Measurements from ENCODE around the gene WASF2.
A peak's percentile ranks its signal among the peaks of the same experiment; 100 is the strongest.
"Not testable (repeated sequence)": the region's sequence is repeated elsewhere in the genome, so short reads cannot be mapped to it uniquely, and the experiment has no call there.

The WASF2 gene

GRCh38 chr1:27391511-27392095 is 98.4 kb downstream of the WASF2 start:
- no peaks in the 10 kb centered on the region for H3K27me3 ChIP-seq (ENCODE audit: insufficient read depth, poor library complexity, severe bottlenecking)
- no peak for DNase-seq (ENCODE audit: low read depth in 1 of 2, low spot score in 1 of 2)
- no peak overlapping the region for H3K27ac ChIP-seq (replicated peaks)
- no peak for TF ChIP-seq REST (IDR thresholded peaks at IDR 0.05; ENCODE audit: insufficient replicate concordance, low read depth)
- no peak for TF ChIP-seq SPI1 (IDR thresholded peaks at IDR 0.05; ENCODE audit: borderline replicate concordance, low read depth)
- TF ChIP-seq GABPA (IDR thresholded peaks at IDR 0.05; ENCODE audit: low read depth): no peak
- TF ChIP-seq POLR2AphosphoS5 (IDR thresholded peaks at IDR 0.05; ENCODE audit: low read depth): no peak
- TF ChIP-seq CTCF (IDR thresholded peaks at IDR 0.05; ENCODE audit: insufficient read depth, low read length): no peak
- H3K4me3 ChIP-seq (replicated peaks; ENCODE audit: insufficient read depth, low read length): peak overlapping the region; percentile 74

GRCh38 chr1:27388337-27389005 is 101.5 kb downstream of the WASF2 start:
- H3K27me3 ChIP-seq (ENCODE audit: insufficient read depth, poor library complexity, severe bottlenecking): peaks cover 2% of the 10 kb centered on the region
- TF ChIP-seq GABPA (IDR thresholded peaks at IDR 0.05; ENCODE audit: low read depth): no peak
- TF ChIP-seq CTCF (IDR thresholded peaks at IDR 0.05; ENCODE audit: insufficient read depth, low read length): peak; percentile 88
- peak in 1 of 2 experiments; percentile 64 for DNase-seq (ENCODE audit: low read depth in 1 of 2, low spot score in 1 of 2)
- H3K4me3 ChIP-seq (replicated peaks; ENCODE audit: insufficient read depth, low read length): no peak overlapping the region
- no peak overlapping the region for H3K27ac ChIP-seq (replicated peaks)

DNA sequence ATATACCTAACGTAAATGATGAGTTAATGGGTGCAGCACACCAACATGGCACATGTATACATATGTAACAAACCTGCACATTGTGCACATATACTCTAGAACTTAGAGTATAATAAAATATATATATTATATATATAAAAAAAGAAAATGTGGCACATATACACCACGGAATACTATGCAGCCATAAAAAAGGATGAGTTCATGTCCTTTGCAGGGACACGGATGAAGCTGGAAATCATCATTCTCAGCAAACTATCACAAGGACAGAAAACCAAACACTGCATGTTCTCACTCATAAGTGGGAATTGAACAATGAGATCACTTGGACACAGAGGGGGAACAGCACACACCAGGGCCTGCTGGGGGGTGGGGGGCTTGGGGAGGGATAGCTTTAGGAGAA is 105.2 kb downstream of the WASF2 start:
- not testable (repeated sequence) for H3K4me3 ChIP-seq (replicated peaks; ENCODE audit: insufficient read depth, low read length); DNase-seq (ENCODE audit: low read depth in 1 of 2, low spot score in 1 of 2); H3K27ac ChIP-seq (replicated peaks); H3K27me3 ChIP-seq (ENCODE audit: insufficient read depth, poor library complexity, severe bottlenecking)

DNA sequence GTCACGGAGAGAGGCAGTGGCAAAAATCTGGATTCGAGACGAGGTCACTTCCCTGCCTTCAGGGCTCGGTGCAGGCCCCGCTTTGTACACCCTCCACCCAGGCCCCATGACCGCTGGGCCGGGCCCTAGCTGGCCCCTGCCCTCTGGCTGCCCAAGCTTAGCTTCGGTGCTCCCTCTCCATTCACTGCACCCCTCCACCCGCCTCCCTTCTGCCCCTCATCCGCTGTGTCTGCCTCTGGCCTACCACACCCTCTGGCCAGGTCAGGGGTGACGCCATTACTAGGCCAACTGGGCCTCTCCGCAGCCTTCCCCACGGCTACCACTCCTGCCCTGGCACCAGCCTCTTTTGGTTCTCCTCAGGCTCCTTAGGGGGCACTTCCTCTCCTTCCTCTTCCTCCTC is 106.3 kb downstream of the WASF2 start:
- TF ChIP-seq GABPA (IDR thresholded peaks at IDR 0.05; ENCODE audit: low read depth): no peak
- TF ChIP-seq CTCF (IDR thresholded peaks at IDR 0.05; ENCODE audit: insufficient read depth, low read length): no peak
- no peak for TF ChIP-seq REST (IDR thresholded peaks at IDR 0.05; ENCODE audit: insufficient replicate concordance, low read depth)
- no peak for TF ChIP-seq SPI1 (IDR thresholded peaks at IDR 0.05; ENCODE audit: borderline replicate concordance, low read depth)
- no peak for TF ChIP-seq POLR2AphosphoS5 (IDR thresholded peaks at IDR 0.05; ENCODE audit: low read depth)
- H3K27ac ChIP-seq (replicated peaks): no peak overlapping the region
- peaks cover 2% of the 10 kb centered on the region for H3K27me3 ChIP-seq (ENCODE audit: insufficient read depth, poor library complexity, severe bottlenecking)
- no peak for DNase-seq (ENCODE audit: low read depth in 1 of 2, low spot score in 1 of 2)
- no peak overlapping the region for H3K4me3 ChIP-seq (replicated peaks; ENCODE audit: insufficient read depth, low read length)
